Prostate gland (tissue), 2 donors: ENCODE data around the gene NR5A2. TPM values are rescaled to one million over a fixed set of nuclear protein-coding genes. Genes with fewer than 3 reads are reported as not detected.

Experiments
- DNase-seq: peaks from one replicate; pipeline ENCODE4 v3.0.0-alpha.2; 2019; ENCODE audit warnings: low spot score
- H3K27ac ChIP-seq, 2 donors: fragments of 200-600 bp; sonication (generic); 2 replicates each; pipeline ENCODE4 v1.5.1; 2017 to 2019
- H3K27me3 ChIP-seq: fragments of 200-600 bp; sonication (generic); replicated peaks from 2 replicates; pipeline ENCODE4 v1.5.1; 2019; ENCODE audit not compliant: insufficient read depth
- H3K36me3 ChIP-seq, 2 donors: fragments of 200-600 bp; sonication (generic); 1 replicate in 1 of 2; 2 replicates in 1 of 2; pipeline versions ENCODE4 v1.5.1 to v1.8.1; 2017 to 2019
- H3K4me1 ChIP-seq: fragments of 200-600 bp; sonication (generic); replicated peaks from 2 replicates; pipeline ENCODE4 v1.5.1; 2019
- H3K4me3 ChIP-seq, 2 donors: fragments of 200-600 bp; sonication (generic); 2 replicates each; pipeline ENCODE4 v1.5.1; 2017 to 2019
- H3K9me3 ChIP-seq: fragments of 200-600 bp; sonication (generic); 2 replicates; pipeline ENCODE4 v1.5.1; 2017
- CTCF ChIP-seq, 4 experiments: fragments of 200-600 bp in 2 of 4; fragments of 450-650 bp in 2 of 4; sonication (generic) in 2 of 4; IDR thresholded peaks; 1 replicate in 3 of 4; 2 replicates in 1 of 4; pipeline ENCODE4 v1.5.1; 2016 to 2019; ENCODE audit warnings: antibody characterized with exemption in 4 of 4, mild to moderate bottlenecking in 2 of 4, moderate library complexity in 2 of 4
- POLR2A ChIP-seq: fragments of 450-650 bp; IDR thresholded peaks from one replicate; pipeline ENCODE4 v1.6.1; 2016; ENCODE audit warnings: antibody characterized with exemption, mild to moderate bottlenecking
- POLR2AphosphoS5 ChIP-seq: sonication (generic); formaldehyde crosslinking; IDR thresholded peaks from one replicate; pipeline ENCODE4 v1.6.1; 2017; ENCODE audit warnings: antibody characterized with exemption
- WGBS: methylation state at CpG from one replicate; pipeline ENCODE4 v1.1.5; 2018; 5-methylcytosine and 5-hydroxymethylcytosine counted together
- intact Hi-C: fragments of 100-400 bp; cut with DNase I; formaldehyde crosslinking; loops from one replicate; pipeline ENCODE4 v1.14.2; 2022
- total RNA-seq, 2 donors: library from RNA; depleted of rRNA; stranded (reverse); fragments of >200 nt; gene quantifications; one replicate each; pipeline ENCODE4 v1.1.0, GENCODE V29; 2016

The NR5A2 gene
- total RNA-seq, 2 donors from 2014 or later, result 0.87 to 2.7 TPM

GRCh38 chr1:200131551-200132125 is 104.1 kb downstream of the NR5A2 start:
- intact Hi-C loops, result no loop called here
- 62% methylated on average over 4 of the region's 4 CpGs for WGBS
- no peak for TF ChIP-seq POLR2A
- TF ChIP-seq POLR2AphosphoS5, result no peak
- no peak for TF ChIP-seq CTCF (IDR thresholded peaks at IDR 0.05)

DNA sequence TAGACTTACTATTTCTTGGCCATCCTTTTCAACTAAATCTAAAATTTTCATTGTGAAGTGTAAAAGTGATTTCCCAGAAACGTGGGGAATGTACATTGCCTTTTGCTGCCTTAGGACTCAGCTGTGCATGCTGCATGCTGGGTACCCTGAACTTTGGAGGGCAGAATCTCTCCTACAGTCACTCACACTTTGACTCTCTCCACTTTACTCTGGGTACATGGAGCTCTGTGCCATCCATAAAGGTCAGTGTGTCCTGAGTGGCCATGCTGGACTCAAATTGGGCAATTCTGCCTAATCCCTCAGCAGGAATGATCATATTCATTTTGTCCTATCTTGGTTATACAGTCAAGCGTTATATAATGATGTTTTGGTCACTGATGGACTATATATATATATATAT is 105.6 kb downstream of the NR5A2 start:
- DNase-seq, result no peak
- no peak overlapping the region for H3K4me3 ChIP-seq
- H3K4me1 ChIP-seq, result no peaks in the 10 kb centered on the region
- TF ChIP-seq POLR2AphosphoS5, result no peak
- H3K36me3 ChIP-seq, result no peaks in the 10 kb centered on the region
- H3K27ac ChIP-seq, result no peak overlapping the region
- WGBS, result 78% methylated on average over 2 of the region's 2 CpGs
- no peaks in the 10 kb centered on the region for H3K9me3 ChIP-seq
- no peaks in the 10 kb centered on the region for H3K27me3 ChIP-seq
- intact Hi-C loops, result no loop called here

More at GRCh38 chr1:200131551-200132125, 104.1 kb downstream of the NR5A2 start:
- no peak overlapping the region for H3K4me3 ChIP-seq
- no peaks in the 10 kb centered on the region for H3K4me1 ChIP-seq
- H3K9me3 ChIP-seq, result no peaks in the 10 kb centered on the region
- no peaks in the 10 kb centered on the region for H3K36me3 ChIP-seq
- H3K27ac ChIP-seq, result no peak overlapping the region
- H3K27me3 ChIP-seq, result no peaks in the 10 kb centered on the region
- DNase-seq, result no peak

- Histone ChIP-seq H3K4me1 (no peaks in the 10 kb centered on the region), H3K36me3 (no peaks in the 10 kb centered on the region), H3K9me3 (no peaks in the 10 kb centered on the region), H3K27me3 (no peaks in the 10 kb centered on the region), H3K27ac (no peak overlapping the region), H3K4me3 (no peak overlapping the region)
- no peak for DNase-seq
- TF ChIP-seq POLR2AphosphoS5, result no peak
- TF ChIP-seq POLR2A, result no peak
- TF ChIP-seq CTCF (IDR thresholded peaks at IDR 0.05), result no peak
- WGBS, result 98% methylated on average over 2 of the region's 2 CpGs
- intact Hi-C loops, result no loop called here
Observed at GRCh38 chr1:200134116-200134515, 106.6 kb downstream of the NR5A2 start.

DNA sequence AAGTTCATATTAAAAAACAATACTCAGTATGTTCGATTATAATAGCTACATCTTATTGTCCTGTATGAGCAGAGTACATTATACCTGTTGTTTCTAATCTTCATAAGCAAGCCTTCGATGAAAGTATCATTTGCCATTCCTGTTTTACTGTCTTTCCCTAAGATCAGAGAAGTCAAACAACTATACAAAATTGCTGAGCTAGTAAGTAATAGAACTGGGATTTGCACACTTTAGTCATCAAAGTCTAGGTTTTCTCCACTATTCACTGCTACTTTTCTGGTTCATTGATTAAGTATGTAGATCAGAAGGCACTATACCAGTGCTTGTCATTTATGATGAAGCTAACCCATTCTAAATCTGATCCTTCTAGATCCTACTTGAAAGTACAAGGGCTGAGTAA is 108.9 kb downstream of the NR5A2 start:
- Histone ChIP-seq H3K27ac (no peak overlapping the region), H3K27me3 (no peaks in the 10 kb centered on the region), H3K4me1 (no peaks in the 10 kb centered on the region), H3K36me3 (no peaks in the 10 kb centered on the region), H3K9me3 (no peaks in the 10 kb centered on the region), H3K4me3 (no peak overlapping the region)
- DNase-seq, result no peak
- TF ChIP-seq POLR2AphosphoS5 (no peak), CTCF (IDR thresholded peaks at IDR 0.05) (no peak), POLR2A (no peak)
- intact Hi-C loops, result no loop called here
- WGBS, result 89% methylated on average over 2 of the region's 2 CpGs

GRCh38 chr1:200139661-200140250 is 112.2 kb downstream of the NR5A2 start:
- no peak overlapping the region for H3K4me3 ChIP-seq
- TF ChIP-seq POLR2A (no peak), POLR2AphosphoS5 (no peak), CTCF (IDR thresholded peaks at IDR 0.05) (peak in 2 of 4 experiments; percentile 24 to 32)
- DNase-seq, result no peak
- 82% methylated on average over 4 of the region's 4 CpGs for WGBS
- H3K4me1 ChIP-seq, result no peaks in the 10 kb centered on the region
- no peak overlapping the region for H3K27ac ChIP-seq
- no peaks in the 10 kb centered on the region for H3K27me3 ChIP-seq
- intact Hi-C loops, result no loop called here
- H3K36me3 ChIP-seq, result no peaks in the 10 kb centered on the region
- no peaks in the 10 kb centered on the region for H3K9me3 ChIP-seq
